ENCODE data around the gene HHIP.

The HHIP gene

DNA sequence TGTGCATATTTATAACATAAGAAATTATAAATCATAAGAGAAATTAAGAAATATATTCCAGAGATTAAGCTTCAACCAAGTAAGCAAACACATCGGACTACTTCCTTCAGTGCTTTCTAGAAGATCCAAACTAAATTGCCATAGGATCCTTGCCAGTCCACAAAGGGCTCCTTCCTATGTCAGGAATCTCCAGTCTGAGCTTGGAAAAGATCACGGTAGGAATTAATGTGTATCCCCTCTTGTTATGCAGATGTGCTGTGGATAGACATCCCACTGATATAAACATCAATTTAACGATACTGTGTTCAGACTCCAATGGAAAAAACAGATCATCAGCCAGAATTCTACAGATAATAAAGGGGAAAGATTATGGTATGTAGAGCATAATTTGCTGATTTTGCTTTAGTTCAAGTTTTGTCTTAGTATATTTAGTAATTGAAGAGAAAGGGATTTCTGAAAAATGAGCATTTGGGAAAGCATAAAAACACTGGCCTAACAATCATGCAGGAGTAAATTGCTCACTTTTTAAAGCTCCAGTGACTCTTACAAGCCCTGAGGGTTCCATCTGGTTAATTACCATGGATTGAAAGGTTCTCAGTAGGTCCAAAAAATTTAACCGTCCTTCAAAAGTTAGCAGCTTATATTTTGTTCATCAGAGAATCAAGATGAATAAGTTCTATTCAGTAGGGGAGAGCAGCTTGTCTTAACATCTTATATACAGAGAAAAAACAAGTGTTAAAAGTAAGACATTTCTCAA is 65.9 kb downstream of the HHIP start:
- TF ChIP-seq, protein P1, sequence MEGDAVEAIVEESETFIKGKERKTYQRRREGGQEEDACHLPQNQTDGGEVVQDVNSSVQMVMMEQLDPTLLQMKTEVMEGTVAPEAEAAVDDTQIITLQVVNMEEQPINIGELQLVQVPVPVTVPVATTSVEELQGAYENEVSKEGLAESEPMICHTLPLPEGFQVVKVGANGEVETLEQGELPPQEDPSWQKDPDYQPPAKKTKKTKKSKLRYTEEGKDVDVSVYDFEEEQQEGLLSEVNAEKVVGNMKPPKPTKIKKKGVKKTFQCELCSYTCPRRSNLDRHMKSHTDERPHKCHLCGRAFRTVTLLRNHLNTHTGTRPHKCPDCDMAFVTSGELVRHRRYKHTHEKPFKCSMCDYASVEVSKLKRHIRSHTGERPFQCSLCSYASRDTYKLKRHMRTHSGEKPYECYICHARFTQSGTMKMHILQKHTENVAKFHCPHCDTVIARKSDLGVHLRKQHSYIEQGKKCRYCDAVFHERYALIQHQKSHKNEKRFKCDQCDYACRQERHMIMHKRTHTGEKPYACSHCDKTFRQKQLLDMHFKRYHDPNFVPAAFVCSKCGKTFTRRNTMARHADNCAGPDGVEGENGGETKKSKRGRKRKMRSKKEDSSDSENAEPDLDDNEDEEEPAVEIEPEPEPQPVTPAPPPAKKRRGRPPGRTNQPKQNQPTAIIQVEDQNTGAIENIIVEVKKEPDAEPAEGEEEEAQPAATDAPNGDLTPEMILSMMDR (conservative IDR thresholded peaks at IDR 0.05; ENCODE audit: low read depth, low read length), result no peak
- no peak overlapping the region for H3K4me3 ChIP-seq (ENCODE audit: low read depth, low read length)
- DNase-seq (ENCODE audit: low read depth), result no peak

DNA sequence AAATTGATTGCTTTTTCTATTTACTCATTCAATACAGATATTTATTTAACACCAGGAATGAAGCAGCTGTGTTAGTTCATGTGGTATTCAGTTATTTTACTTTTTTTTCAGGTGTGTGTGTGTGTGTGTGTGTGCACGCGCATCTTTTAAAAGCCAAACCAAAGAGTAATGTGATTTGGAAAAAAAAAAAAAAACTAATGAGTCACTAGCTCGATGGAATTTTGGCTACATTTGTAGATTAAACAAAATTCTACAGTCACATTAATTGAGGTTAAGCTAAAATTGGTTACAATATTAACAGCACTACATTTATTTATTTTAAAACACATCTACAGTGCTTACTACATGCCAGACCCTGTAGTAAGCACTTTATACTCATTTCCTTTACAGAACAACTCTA is 66.8 kb downstream of the HHIP start:
- TF ChIP-seq, protein P1 (conservative IDR thresholded peaks at IDR 0.05; ENCODE audit: low read depth, low read length), result no peak
- no peak overlapping the region for H3K4me3 ChIP-seq (ENCODE audit: low read depth, low read length)
- DNase-seq (ENCODE audit: low read depth), result peak; percentile 55

DNA sequence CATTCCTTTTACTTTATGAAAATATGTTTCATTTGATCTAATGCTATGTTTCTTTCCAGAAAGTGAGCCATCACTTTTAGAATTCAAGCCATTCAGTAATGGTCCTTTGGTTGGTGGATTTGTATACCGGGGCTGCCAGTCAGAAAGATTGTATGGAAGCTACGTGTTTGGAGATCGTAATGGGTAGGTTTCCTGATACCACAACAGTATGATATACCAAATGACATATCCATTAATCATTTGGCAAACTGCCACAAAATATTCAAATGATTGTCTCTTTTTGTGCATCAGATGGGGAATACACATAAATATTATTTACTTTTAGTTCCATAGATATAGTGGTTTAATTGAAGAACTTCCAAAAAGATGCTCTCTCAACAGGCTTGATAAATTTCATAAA is 68.2 kb downstream of the HHIP start:
- DNase-seq (ENCODE audit: low read depth), result no peak
- H3K4me3 ChIP-seq (ENCODE audit: low read depth, low read length), result no peak overlapping the region
- TF ChIP-seq, protein P1 (conservative IDR thresholded peaks at IDR 0.05; ENCODE audit: low read depth, low read length), result no peak

DNA sequence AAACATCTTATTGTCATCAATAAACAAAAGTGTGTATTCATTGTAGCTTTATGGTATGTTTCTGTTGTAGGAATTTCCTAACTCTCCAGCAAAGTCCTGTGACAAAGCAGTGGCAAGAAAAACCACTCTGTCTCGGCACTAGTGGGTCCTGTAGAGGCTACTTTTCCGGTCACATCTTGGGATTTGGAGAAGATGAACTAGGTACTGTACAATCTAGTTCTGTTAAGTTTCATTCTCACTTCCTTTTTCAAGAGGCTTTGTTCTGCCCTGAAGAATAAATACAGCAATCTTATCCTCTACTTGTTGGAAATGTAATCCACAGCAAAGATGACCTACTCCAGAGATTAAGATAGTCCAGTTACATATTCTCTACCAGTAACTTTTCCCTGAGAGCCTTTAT is 69.3 kb downstream of the HHIP start:
- DNase-seq (ENCODE audit: low read depth), result no peak
- no peak overlapping the region for H3K4me3 ChIP-seq (ENCODE audit: low read depth, low read length)
- TF ChIP-seq, protein P1 (conservative IDR thresholded peaks at IDR 0.05; ENCODE audit: low read depth, low read length), result no peak

DNA sequence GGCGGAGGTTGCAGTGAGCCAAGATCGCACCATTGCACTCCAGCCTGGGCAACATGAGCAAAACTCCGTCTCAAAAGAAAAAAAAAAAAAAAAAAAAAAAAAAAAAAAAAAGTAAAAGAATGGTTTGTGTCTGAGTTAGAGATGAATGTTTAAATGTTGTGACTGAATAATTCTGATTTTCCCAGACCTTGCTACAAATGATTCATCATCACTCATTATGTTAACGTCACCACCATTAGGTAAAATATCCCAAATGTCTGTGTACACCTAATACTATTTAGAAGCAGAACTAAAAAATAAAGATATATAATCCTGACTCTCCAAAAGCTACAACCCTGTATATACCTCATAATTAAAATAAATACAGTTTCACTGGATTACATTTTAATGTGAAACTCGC is 70.8 kb downstream of the HHIP start:
- TF ChIP-seq, protein P1 (conservative IDR thresholded peaks at IDR 0.05; ENCODE audit: low read depth, low read length), result no peak
- DNase-seq (ENCODE audit: low read depth), result no peak
- H3K4me3 ChIP-seq (ENCODE audit: low read depth, low read length), result no peak overlapping the region

DNA sequence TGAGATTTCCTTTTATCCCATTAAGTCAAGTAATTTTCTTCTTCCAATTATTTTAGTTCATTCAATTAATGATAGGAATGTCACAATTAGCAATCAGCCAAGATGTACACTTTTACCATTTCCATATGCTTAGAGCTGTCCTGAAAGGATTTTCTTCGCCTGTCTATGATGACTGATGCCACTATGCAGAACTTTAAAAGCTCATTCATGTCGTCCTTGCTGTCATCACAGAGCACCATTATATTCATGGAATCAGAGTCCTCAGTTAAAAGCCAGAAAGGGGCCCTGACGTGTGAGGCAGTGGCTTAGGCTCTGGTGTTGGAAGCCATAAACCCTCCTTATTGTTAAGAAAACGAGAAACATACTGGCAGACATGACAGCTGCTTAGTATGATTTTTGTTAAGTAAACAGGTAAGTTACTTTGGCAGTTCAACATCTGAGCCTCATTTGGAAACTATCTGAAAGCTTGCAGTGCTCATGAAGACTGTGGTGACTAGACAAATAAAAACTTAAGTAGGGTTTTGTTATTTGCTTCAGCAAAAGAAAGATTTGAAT is 73.1 kb downstream of the HHIP start:
- no peak for DNase-seq (ENCODE audit: low read depth)
- TF ChIP-seq, protein P1 (conservative IDR thresholded peaks at IDR 0.05; ENCODE audit: low read depth, low read length), result no peak

DNA sequence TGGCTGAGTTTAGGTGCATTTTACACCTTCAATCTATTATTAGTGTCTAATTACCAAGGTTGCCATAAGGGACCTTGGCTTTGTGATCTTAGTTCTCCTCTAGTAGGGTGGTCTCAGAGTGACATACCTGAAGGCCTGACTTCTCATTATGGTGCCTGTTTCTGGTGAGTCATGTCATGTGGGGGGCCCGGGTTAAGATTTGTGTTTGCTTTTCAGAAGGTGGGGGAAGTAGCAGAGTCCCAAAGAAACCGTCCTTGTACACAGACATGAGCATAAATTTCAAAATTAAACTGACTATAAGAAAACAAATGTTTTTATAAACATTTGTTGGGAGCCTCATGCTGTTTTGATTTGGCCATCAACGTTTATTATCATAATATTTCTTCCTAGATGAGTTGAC is 74.5 kb downstream of the HHIP start:
- TF ChIP-seq, protein P1 (conservative IDR thresholded peaks at IDR 0.05; ENCODE audit: low read depth, low read length), result no peak
- no peak for DNase-seq (ENCODE audit: low read depth)
- no peak overlapping the region for H3K4me3 ChIP-seq (ENCODE audit: low read depth, low read length)

More for the DNA sequence above, 73.1 kb downstream of the HHIP start:
- H3K4me3 ChIP-seq (ENCODE audit: low read depth, low read length), result no peak overlapping the region

All from choroid plexus epithelial cell (primary cell).